ENCODE measurements around the gene FARP2. TPM values are rescaled to one million over a fixed set of nuclear protein-coding genes. Genes with fewer than 3 reads are reported as not detected.
"Not testable (repeated sequence)": the region's sequence is repeated elsewhere in the genome, so short reads cannot be mapped to it uniquely, and the experiment has no call there.

The FARP2 gene
- total and polyA plus RNA-seq, 2 donors (not counting 1 experiment from before 2014, with no cell fraction given), result 28.2 to 41.0 TPM

DNA sequence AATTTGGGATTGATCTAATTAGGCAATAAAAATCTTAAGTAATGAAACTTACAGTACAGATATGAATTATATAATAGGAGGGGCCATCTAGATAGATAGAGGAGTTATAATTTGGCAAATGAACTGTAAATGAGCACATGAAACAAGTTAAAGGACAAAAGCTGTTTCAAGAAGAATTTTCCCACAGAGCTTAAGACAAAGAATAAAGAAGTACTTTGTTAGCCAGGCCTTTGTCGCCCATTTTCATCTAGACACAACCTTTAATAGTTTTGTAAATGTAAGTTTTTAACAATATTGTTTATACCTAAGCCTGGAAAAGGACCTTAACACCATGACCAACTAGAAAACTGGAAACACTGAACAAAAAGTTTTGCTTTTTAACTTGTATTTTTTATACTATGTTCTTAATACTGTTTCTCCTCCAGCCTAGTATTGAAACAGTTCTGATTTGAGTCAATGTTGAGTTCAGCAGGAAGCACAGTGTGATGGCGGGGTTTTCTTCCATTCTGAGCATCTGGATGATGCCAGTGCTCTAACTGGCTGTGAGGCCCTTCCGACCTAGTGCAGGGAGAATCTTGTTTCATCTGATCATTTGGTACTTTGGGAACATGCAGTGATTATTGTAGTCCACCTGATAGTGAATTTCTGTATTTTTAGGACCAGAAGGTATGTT is 37.6 kb downstream of the FARP2 start:
- Histone ChIP-seq H3K9ac (ENCODE audit: insufficient read depth, low read length) (no peak overlapping the region), H3K4me2 (ENCODE audit: extremely low read depth, insufficient read depth, low read length) (no peak overlapping the region), H4K20me1 (ENCODE audit: control insufficient read depth, extremely low read depth, insufficient read depth, low read length) (no peaks in the 10 kb centered on the region), H3K4me3 (replicated peaks in 1 of 4; ENCODE audit: control extremely low read depth in 1 of 4, insufficient read depth in 1 of 4, low read depth in 3 of 4, low read length in 4 of 4) (no peak overlapping the region), H3K4me1 (ENCODE audit: control insufficient read depth, extremely low read depth, insufficient read depth, low read length) (no peaks in the 10 kb centered on the region), H3K9me3 (ENCODE audit: control insufficient read depth, insufficient read depth, low read depth, low read length) (no peaks in the 10 kb centered on the region), H3K79me2 (ENCODE audit: control insufficient read depth, insufficient read depth, low read length) (no peaks in the 10 kb centered on the region), H3K27ac (ENCODE audit: insufficient read depth, low read length) (no peak overlapping the region), H3K36me3 (ENCODE audit: control insufficient read depth, insufficient read depth, low read length) (no peaks in the 10 kb centered on the region), H2AFZ (ENCODE audit: low read length) (no peak overlapping the region), H3K27me3 (ENCODE audit: control insufficient read depth, insufficient read depth, low read length) (no peaks in the 10 kb centered on the region)
- DNase-seq (ENCODE audit: low read depth in 2 of 2), result no peak
- TF ChIP-seq CTCF (conservative IDR thresholded peaks at IDR 0.05 in 1 of 2, IDR thresholded peaks at IDR 0.05 in 1 of 2; ENCODE audit: low read depth in 1 of 2, low read length in 2 of 2), result no peak
- no peak for TF ChIP-seq EZH2 (IDR thresholded peaks at IDR 0.05; ENCODE audit: low read length, missing control alignments)

GRCh38 chr2:241396809-241397208 is 40.7 kb downstream of the FARP2 start:
- not testable (repeated sequence) for H3K9ac ChIP-seq (ENCODE audit: insufficient read depth, low read length); H3K4me1 ChIP-seq (ENCODE audit: control insufficient read depth, extremely low read depth, insufficient read depth, low read length); H2AFZ ChIP-seq (ENCODE audit: low read length); H3K27ac ChIP-seq (ENCODE audit: insufficient read depth, low read length); DNase-seq (ENCODE audit: low read depth in 2 of 2); H4K20me1 ChIP-seq (ENCODE audit: control insufficient read depth, extremely low read depth, insufficient read depth, low read length); H3K36me3 ChIP-seq (ENCODE audit: control insufficient read depth, insufficient read depth, low read length); H3K4me3 ChIP-seq (replicated peaks in 1 of 4; ENCODE audit: control extremely low read depth in 1 of 4, insufficient read depth in 1 of 4, low read depth in 3 of 4, low read length in 4 of 4); H3K4me2 ChIP-seq (ENCODE audit: extremely low read depth, insufficient read depth, low read length); H3K79me2 ChIP-seq (ENCODE audit: control insufficient read depth, insufficient read depth, low read length); H3K9me3 ChIP-seq (ENCODE audit: control insufficient read depth, insufficient read depth, low read depth, low read length); H3K27me3 ChIP-seq (ENCODE audit: control insufficient read depth, insufficient read depth, low read length)

DNA sequence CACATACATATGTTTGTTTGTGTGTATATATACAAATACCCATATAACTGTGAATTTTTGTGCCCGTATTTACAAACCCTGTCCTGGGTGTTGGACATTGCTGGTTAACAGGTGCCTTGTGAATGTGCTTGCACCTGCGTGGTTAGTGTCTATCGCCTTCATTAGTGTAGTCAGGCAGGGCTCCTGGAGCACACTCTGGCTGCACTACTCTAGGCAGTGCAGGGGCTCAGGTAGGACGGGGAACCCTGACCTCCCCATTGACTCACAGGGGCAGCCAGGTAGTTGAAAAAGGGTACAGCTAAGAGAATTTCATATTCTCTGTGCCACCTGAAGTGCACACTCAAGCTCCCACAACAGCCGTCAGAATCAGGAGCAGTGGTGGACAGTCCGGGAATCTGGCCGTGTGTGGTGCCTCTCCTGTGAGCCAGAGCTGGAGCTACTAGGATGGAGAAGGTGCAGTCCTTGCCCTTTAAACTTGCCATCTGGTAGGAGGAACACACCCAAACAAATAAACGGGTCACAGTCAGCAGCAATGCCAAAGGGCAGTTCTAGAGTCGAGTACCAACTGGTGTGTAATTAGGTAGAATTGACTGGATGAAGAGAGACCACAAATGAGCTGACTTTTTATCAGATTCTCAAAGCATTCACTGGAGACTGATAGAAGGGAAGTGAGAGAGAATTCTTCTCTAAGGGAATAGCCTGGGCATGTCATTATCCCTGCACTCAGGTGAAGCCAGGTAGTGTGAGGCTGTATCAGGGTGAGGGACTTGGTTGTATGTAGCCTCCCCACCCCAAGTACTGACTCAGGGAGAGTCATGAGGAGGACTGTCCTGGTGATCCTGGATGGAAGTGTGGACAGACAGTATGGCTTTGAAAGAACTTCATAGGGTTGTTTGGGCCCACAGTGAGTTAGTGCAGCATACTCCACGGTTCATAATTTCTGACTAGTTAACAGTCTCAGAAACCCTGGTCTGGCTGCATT is 44.1 kb downstream of the FARP2 start:
- DNase-seq (ENCODE audit: low read depth in 2 of 2), result no peak
- Histone ChIP-seq H3K4me3 (replicated peaks in 1 of 4; ENCODE audit: control extremely low read depth in 1 of 4, insufficient read depth in 1 of 4, low read depth in 3 of 4, low read length in 4 of 4) (no peak overlapping the region), H3K4me1 (ENCODE audit: control insufficient read depth, extremely low read depth, insufficient read depth, low read length) (no peaks in the 10 kb centered on the region), H3K27me3 (ENCODE audit: control insufficient read depth, insufficient read depth, low read length) (no peaks in the 10 kb centered on the region), H4K20me1 (ENCODE audit: control insufficient read depth, extremely low read depth, insufficient read depth, low read length) (no peaks in the 10 kb centered on the region), H3K36me3 (ENCODE audit: control insufficient read depth, insufficient read depth, low read length) (no peaks in the 10 kb centered on the region), H2AFZ (ENCODE audit: low read length) (no peak overlapping the region), H3K79me2 (ENCODE audit: control insufficient read depth, insufficient read depth, low read length) (peaks cover 1% of the 10 kb centered on the region), H3K9ac (ENCODE audit: insufficient read depth, low read length) (no peak overlapping the region), H3K27ac (ENCODE audit: insufficient read depth, low read length) (no peak overlapping the region), H3K4me2 (ENCODE audit: extremely low read depth, insufficient read depth, low read length) (no peak overlapping the region), H3K9me3 (ENCODE audit: control insufficient read depth, insufficient read depth, low read depth, low read length) (no peaks in the 10 kb centered on the region)
- no peak for TF ChIP-seq EZH2 (IDR thresholded peaks at IDR 0.05; ENCODE audit: low read length, missing control alignments)
- TF ChIP-seq CTCF (conservative IDR thresholded peaks at IDR 0.05 in 1 of 2, IDR thresholded peaks at IDR 0.05 in 1 of 2; ENCODE audit: low read depth in 1 of 2, low read length in 2 of 2), result no peak
